ENCODE results near the gene C1orf50.
"Not testable (repeated sequence)": the region's sequence is repeated elsewhere in the genome, so short reads cannot be mapped to it uniquely, and the experiment has no call there.

C1orf50 gene

GRCh38 chr1:42766741-42767509, at the start of gene C1orf50, which contains the start of gene P3H1:
C1orf50 (plus strand) TSS chr1:42767249; CDS start chr1:42767312, 63 bp downstream.
P3H1 (minus strand) TSS chr1:42767028; CDS start chr1:42766971, 57 bp downstream.
- peak; percentile 96 for DNase-seq (ENCODE audit: low read depth, low spot score)

DNA sequence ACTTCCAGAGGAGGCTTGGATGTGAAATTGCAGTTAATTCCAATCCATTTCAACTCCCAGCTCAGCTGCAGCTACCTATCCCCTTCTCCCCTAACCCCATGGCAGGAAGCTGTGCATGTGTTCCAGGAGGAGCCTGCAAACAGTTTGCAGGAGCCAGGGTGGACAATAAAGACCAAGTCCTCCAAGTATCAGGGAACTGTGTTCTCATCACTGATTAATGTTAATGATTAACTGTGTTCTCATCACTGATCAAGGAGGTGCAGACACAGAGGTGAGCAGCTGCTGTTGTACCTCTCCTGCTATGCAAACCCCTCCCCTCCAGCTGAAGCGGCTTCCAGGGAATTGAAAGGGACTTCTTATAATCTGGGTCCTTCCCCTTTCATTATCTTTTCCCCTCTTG, 46.2 kb upstream of the C1orf50 start:
- DNase-seq (ENCODE audit: low read depth, low spot score): no peak

- no peak for DNase-seq (ENCODE audit: low read depth, low spot score)
Observed at GRCh38 chr1:42721926-42722325, 45.1 kb upstream of the C1orf50 start.

GRCh38 chr1:42722403-42722802, 44.6 kb upstream of the C1orf50 start:
- DNase-seq (ENCODE audit: low read depth, low spot score): not testable (repeated sequence)

- no peak for DNase-seq (ENCODE audit: low read depth, low spot score)
Observed at GRCh38 chr1:42723511-42723910, 43.5 kb upstream of the C1orf50 start.

GRCh38 chr1:42725820-42726219, 41.2 kb upstream of the C1orf50 start:
- DNase-seq (ENCODE audit: low read depth, low spot score): not testable (repeated sequence)

DNA sequence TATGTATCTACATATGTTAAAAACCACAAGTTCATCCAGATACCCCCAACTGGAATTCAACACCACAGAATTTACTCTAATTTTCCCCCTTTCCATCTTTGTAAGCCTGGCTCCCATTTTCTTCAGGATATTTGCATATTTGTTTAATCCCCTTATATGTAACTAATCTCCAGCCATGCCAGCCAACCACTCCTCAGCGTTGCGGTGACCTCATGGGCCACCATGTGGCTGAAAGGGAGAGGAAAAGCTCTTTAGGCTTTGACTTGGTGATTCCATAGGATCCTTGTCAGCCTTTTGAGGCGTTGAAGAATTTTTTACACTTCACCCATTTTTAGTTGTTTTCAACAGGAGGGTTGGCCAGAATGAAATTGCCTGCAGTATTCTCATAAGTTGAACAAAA, 37.0 kb upstream of the C1orf50 start:
- DNase-seq (ENCODE audit: low read depth, low spot score): no peak

- DNase-seq (ENCODE audit: low read depth, low spot score): no peak
Observed at GRCh38 chr1:42730988-42731387, 36.1 kb upstream of the C1orf50 start.

DNA sequence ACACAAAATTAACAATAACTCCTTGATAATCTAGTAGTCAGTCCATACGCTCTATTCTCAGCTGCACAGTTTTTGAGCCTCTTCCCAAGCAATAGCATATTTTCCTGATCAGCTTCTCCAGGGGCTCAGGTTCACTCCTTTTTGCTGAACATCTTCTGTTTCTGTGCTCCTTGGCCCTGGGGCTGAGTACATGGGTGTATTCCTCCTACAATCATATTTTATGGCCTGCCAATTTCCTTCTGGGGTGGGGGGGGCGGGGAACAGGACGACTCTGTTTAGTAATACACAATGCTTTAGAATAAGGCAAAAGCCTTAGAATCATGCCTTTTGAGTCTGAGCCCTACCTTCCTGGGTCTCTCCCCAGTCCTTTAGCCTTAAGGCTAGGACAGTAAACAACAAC, 35.5 kb upstream of the C1orf50 start:
- no peak for DNase-seq (ENCODE audit: low read depth, low spot score)

- DNase-seq (ENCODE audit: low read depth, low spot score): no peak
Observed at GRCh38 chr1:42732126-42732680, 34.8 kb upstream of the C1orf50 start.

DNA sequence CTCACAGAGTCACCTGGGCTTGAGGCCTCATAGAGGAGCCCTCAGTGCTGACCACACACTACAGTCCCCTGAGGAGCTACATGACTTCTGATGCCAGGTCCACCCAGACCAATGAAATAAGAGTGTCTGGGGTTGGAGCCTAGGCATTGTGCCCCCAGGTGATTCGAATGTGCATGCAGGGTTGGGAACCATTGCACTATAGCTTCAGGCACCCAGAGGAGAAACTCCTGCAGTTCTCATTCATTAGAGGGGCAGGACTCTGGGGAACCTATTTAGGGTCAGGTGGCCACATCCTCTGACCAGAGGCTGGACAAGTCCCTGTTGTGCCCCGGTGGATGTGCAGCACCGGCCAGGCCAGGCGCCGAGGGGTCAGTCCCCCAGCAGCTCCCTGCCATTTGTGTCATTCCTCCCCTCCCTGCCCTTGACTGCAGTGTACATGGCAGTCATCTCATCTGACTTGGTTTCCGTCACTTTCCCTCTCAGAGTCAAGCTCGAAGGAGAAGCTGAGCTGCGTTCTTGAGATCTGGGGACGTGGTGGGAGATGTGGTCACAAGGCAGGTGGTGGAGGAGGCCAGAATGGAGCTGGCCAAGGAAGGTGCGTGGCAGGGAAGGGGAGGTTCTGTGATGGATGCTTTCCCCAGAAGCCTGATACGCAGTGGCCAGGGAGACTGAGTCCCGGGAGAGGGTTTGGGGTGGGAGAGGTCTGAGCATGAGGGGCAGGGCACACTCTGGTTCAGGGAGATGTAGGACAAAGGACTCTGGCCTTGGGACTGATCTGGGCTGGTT, 33.4 kb upstream of the C1orf50 start:
- no peak for DNase-seq (ENCODE audit: low read depth, low spot score)

GRCh38 chr1:42734201-42735035, 32.6 kb upstream of the C1orf50 start:
- DNase-seq (ENCODE audit: low read depth, low spot score): no peak

DNA sequence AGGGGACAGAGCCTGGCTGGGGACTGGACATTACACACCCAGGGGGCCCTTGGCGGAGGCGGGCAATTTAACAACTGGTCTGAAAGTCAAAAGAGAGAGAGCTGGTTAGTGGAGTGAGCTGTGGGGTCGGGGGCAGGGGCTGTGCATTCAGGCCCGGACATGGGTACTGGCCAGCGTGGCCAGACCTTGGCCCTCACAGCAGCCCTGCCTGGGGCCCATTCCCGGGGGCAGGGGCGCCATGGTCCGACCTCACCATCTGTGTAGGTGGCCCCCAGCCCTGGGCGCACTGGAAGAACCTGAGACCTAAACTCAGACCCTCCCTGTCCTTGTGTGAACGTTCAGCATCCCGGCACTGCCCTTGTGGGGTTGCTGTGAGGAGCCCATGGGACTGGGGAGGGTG, 32.0 kb upstream of the C1orf50 start:
- no peak for DNase-seq (ENCODE audit: low read depth, low spot score)

GRCh38 chr1:42735477-42736105, 31.5 kb upstream of the C1orf50 start:
- DNase-seq (ENCODE audit: low read depth, low spot score): no peak

DNA sequence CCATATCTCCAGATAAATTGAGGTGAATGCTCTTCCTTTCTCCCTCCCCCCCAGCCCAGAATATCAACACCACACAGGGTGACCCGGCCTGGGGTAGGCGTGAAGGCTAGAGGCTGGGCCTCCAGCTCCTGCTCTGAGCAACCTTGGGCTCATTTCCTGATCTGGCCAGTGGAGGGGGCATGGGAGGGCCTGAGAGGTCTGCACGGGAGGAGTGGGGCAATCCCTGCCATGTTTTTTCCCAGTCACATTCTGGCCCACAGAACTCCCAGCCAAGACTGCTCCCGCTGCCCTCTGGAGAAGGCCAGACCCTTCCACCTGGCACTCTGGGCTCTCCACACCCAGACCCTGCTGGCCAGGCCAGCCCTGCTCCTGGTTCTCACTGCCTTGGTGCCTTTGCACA, 30.9 kb upstream of the C1orf50 start:
- DNase-seq (ENCODE audit: low read depth, low spot score): no peak

- no peak for DNase-seq (ENCODE audit: low read depth, low spot score)
Observed at GRCh38 chr1:42736571-42737200, 30.4 kb upstream of the C1orf50 start.

- no peak for DNase-seq (ENCODE audit: low read depth, low spot score)
Observed at GRCh38 chr1:42737257-42737656, 29.8 kb upstream of the C1orf50 start.

DNA sequence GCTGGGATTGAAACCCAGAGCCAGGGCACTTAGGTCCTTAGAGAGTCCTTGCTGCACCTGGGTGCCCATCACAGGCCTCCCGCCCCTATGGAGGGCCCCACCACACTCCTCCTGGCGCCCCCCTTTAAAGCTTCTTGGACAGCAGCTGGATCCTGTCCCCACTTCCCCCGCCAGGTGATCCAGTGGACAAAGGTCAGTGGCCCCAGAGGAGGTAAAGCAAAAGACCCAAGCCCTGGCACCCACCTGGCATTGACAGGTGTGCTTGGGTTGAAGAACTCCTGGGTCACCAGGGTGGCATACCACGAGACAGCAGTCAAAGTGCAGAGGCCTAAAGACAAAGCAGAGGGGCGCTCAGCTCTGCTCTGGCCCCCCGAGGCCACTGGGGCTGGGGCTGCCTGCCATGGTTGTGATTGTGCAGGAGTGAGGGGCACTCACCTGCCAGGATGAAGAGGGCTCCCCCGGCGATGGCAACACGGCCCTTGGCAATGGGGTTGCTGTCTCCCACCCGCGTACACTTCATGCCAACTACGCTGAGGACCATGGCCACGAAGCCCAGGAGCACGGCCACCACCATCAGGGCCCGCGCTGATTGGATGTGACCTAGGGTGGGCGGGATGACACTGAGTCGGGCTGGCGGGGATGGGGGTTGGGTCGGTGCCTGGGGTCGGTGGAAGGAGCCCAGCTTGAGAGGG, 28.9 kb upstream of the C1orf50 start:
- no peak for DNase-seq (ENCODE audit: low read depth, low spot score)

GRCh38 chr1:42738678-42739226, 28.3 kb upstream of the C1orf50 start:
- no peak for DNase-seq (ENCODE audit: low read depth, low spot score)

Data from iPS DF 19.7 (cell line).